Thyroid gland (tissue), 4 donors: ENCODE data around the gene EVA1B.

Experiments used
- CTCF ChIP-seq, 6 experiments: fragments of 200-600 bp in 3 of 6; fragments of 450-650 bp in 3 of 6; sonication (generic) in 3 of 6; IDR thresholded peaks; one replicate each; pipeline ENCODE4 v1.5.1; 2016 to 2019; ENCODE audit warnings: antibody characterized with exemption in 6 of 6, mild to moderate bottlenecking in 2 of 6, inconsistent platforms in 1 of 6, moderate library complexity in 1 of 6
- POLR2A ChIP-seq, 2 donors: fragments of 450-650 bp; IDR thresholded peaks; one replicate each; pipeline ENCODE4 v1.6.1; 2017; ENCODE audit warnings: antibody characterized with exemption in 2 of 2, mild to moderate bottlenecking in 2 of 2, moderate library complexity in 1 of 2

- TF ChIP-seq CTCF (IDR thresholded peaks at IDR 0.05) (no peak), POLR2A (IDR thresholded peaks at IDR 0.05) (no peak)
Observed at GRCh38 chr1:36350659-36351226, 27.3 kb upstream of the EVA1B start.
